Immature natural killer cell (primary cell): Measurements from ENCODE around the gene LRCH1. TPM values are rescaled to one million over a fixed set of nuclear protein-coding genes. Genes with fewer than 3 reads are reported as not detected.

Experiments
- DNase-seq, 3 donors: peaks; one replicate each; pipeline ENCODE4 v3.0.0; 2022; ENCODE audit warnings: mixed read lengths in 1 of 3
- H3K27ac Mint-ChIP-seq, 6 donors: one replicate each; pipeline ENCODE4 v1.8.0; 2020; ENCODE audit warnings: mixed read lengths in 6 of 6, mild to moderate bottlenecking in 5 of 6, inconsistent platforms in 4 of 6, moderate library complexity in 3 of 6
- H3K27me3 Mint-ChIP-seq, 3 donors: one replicate each; pipeline ENCODE4 v1.8.0; 2020 to 2021; ENCODE audit warnings: low read depth in 3 of 3, mild to moderate bottlenecking in 3 of 3, mixed read lengths in 3 of 3, moderate library complexity in 3 of 3, inconsistent platforms in 1 of 3
- H3K36me3 Mint-ChIP-seq, 3 donors: one replicate each; pipeline ENCODE4 v1.8.0; 2020; ENCODE audit warnings: mixed read lengths in 3 of 3, inconsistent platforms in 2 of 3, mild to moderate bottlenecking in 2 of 3
- H3K4me1 Mint-ChIP-seq, 2 donors: one replicate each; pipeline ENCODE4 v1.8.0; 2020; ENCODE audit warnings: inconsistent platforms in 2 of 2, mild to moderate bottlenecking in 2 of 2, mixed read lengths in 2 of 2, moderate library complexity in 1 of 2
- H3K4me3 Mint-ChIP-seq, 5 donors: one replicate each; pipeline ENCODE4 v1.8.0; 2020; ENCODE audit warnings: mild to moderate bottlenecking in 5 of 5, mixed read lengths in 5 of 5, inconsistent platforms in 3 of 5, moderate library complexity in 3 of 5
- H3K9me3 Mint-ChIP-seq, 6 donors: one replicate each; pipeline ENCODE4 v1.8.0; 2020; ENCODE audit warnings: mild to moderate bottlenecking in 6 of 6, mixed read lengths in 6 of 6, inconsistent platforms in 4 of 6, moderate library complexity in 3 of 6
- polyA plus RNA-seq, 3 donors: library from polyadenylated mRNA; unstranded; fragments of 300-500 nt; fragmentation: Illumina TruSeq; gene quantifications; one replicate each; pipeline ENCODE4 v1.2.3, GENCODE V29; 2021

Gene LRCH1
- polyA plus RNA-seq, 3 donors from 2014 or later: 3.0 to 6.6 (median 5.5) TPM

- peaks cover 0 to 5% (median 0%) of the 10 kb centered on the region in 3 donors for H3K36me3 Mint-ChIP-seq
- peaks cover 0 to 2% (median 0%) of the 10 kb centered on the region in 6 donors for H3K9me3 Mint-ChIP-seq
- H3K4me1 Mint-ChIP-seq: peaks cover 37 to 61% of the 10 kb centered on the region in 2 donors
- no peak overlapping the region for H3K4me3 Mint-ChIP-seq
- H3K27me3 Mint-ChIP-seq: peaks cover 0 to 1% (median 0%) of the 10 kb centered on the region in 3 donors
- H3K27ac Mint-ChIP-seq: no peak overlapping the region
- no peak for DNase-seq
Measured at GRCh38 chr13:46659413-46660065, 106.6 kb downstream of the LRCH1 start.

- peaks cover 37 to 59% of the 10 kb centered on the region in 2 donors for H3K4me1 Mint-ChIP-seq
- peaks cover 0 to 1% (median 0%) of the 10 kb centered on the region in 3 donors for H3K27me3 Mint-ChIP-seq
- DNase-seq: no peak
- H3K36me3 Mint-ChIP-seq: peaks cover 0 to 5% (median 0%) of the 10 kb centered on the region in 3 donors
- H3K9me3 Mint-ChIP-seq: peaks cover 0 to 2% (median 0%) of the 10 kb centered on the region in 6 donors
- H3K4me3 Mint-ChIP-seq: no peak overlapping the region
- no peak overlapping the region for H3K27ac Mint-ChIP-seq
Measured at GRCh38 chr13:46660416-46660815, 107.4 kb downstream of the LRCH1 start.

- no peak for DNase-seq
- Mint-ChIP-seq H3K27me3 (peaks cover 0 to 1% (median 0%) of the 10 kb centered on the region in 3 donors), H3K27ac (no peak overlapping the region), H3K4me3 (no peak overlapping the region), H3K9me3 (peaks cover 0 to 2% (median 0%) of the 10 kb centered on the region in 6 donors), H3K36me3 (peaks cover 0 to 5% (median 0%) of the 10 kb centered on the region in 3 donors), H3K4me1 (peaks cover 37 to 59% of the 10 kb centered on the region in 2 donors)
Measured at GRCh38 chr13:46660857-46661256, 107.9 kb downstream of the LRCH1 start.

GRCh38 chr13:46662690-46663089 is 109.7 kb downstream of the LRCH1 start:
- Mint-ChIP-seq H3K9me3 (peaks cover 0 to 2% (median 0%) of the 10 kb centered on the region in 6 donors), H3K27ac (peak overlapping the region in 3 of 6 donors; percentile 10 to 42 (median 40)), H3K36me3 (peaks cover 0 to 5% (median 0%) of the 10 kb centered on the region in 3 donors), H3K4me3 (no peak overlapping the region), H3K4me1 (peaks cover 40 to 62% of the 10 kb centered on the region in 2 donors), H3K27me3 (peaks cover 0 to 1% (median 0%) of the 10 kb centered on the region in 3 donors)
- DNase-seq: no peak

- Mint-ChIP-seq H3K4me3 (no peak overlapping the region), H3K4me1 (peaks cover 47 to 70% of the 10 kb centered on the region in 2 donors), H3K36me3 (peaks cover 0 to 5% (median 0%) of the 10 kb centered on the region in 3 donors), H3K27ac (peak overlapping the region in 5 of 6 donors; percentile 10 to 53 (median 15)), H3K9me3 (peaks cover 0 to 2% (median 0%) of the 10 kb centered on the region in 6 donors), H3K27me3 (peaks cover 0 to 2% (median 0%) of the 10 kb centered on the region in 3 donors)
- DNase-seq: no peak
Measured at GRCh38 chr13:46663206-46664037, 110.5 kb downstream of the LRCH1 start.

- H3K36me3 Mint-ChIP-seq: peaks cover 0 to 5% (median 0%) of the 10 kb centered on the region in 3 donors
- peaks cover 0 to 3% (median 0%) of the 10 kb centered on the region in 3 donors for H3K27me3 Mint-ChIP-seq
- DNase-seq: no peak
- H3K4me1 Mint-ChIP-seq: peaks cover 53 to 77% of the 10 kb centered on the region in 2 donors
- peak overlapping the region in 2 of 6 donors; percentile 57 to 74 for H3K27ac Mint-ChIP-seq
- no peak overlapping the region for H3K4me3 Mint-ChIP-seq
- H3K9me3 Mint-ChIP-seq: peaks cover 0 to 2% (median 0%) of the 10 kb centered on the region in 6 donors
Measured at GRCh38 chr13:46664195-46664594, 111.2 kb downstream of the LRCH1 start.

- H3K27me3 Mint-ChIP-seq: peaks cover 0 to 2% (median 0%) of the 10 kb centered on the region in 3 donors
- peaks cover 0 to 5% (median 0%) of the 10 kb centered on the region in 3 donors for H3K36me3 Mint-ChIP-seq
- peak overlapping the region in 1 of 5 donors; percentile 7 for H3K4me3 Mint-ChIP-seq
- H3K9me3 Mint-ChIP-seq: peaks cover 0 to 2% (median 0%) of the 10 kb centered on the region in 6 donors
- peak overlapping the region; percentile 54 to 93 (median 83) for H3K27ac Mint-ChIP-seq
- no peak for DNase-seq
- peaks cover 53 to 80% of the 10 kb centered on the region in 2 donors for H3K4me1 Mint-ChIP-seq
Measured at GRCh38 chr13:46665248-46665632, 112.3 kb downstream of the LRCH1 start.

GRCh38 chr13:46665633-46666482 is 112.9 kb downstream of the LRCH1 start:
- no peak for DNase-seq
- Mint-ChIP-seq H3K9me3 (peaks cover 0 to 2% (median 0%) of the 10 kb centered on the region in 6 donors), H3K4me1 (peaks cover 53 to 74% of the 10 kb centered on the region in 2 donors), H3K27ac (peak overlapping the region; percentile 54 to 93 (median 83)), H3K4me3 (peak overlapping the region in 3 of 5 donors; percentile 7 to 44 (median 28)), H3K27me3 (peaks cover 0 to 2% (median 0%) of the 10 kb centered on the region in 3 donors), H3K36me3 (no peaks in the 10 kb centered on the region)

GRCh38 chr13:46666727-46667456 is 113.9 kb downstream of the LRCH1 start:
- H3K27me3 Mint-ChIP-seq: peaks cover 0 to 2% (median 0%) of the 10 kb centered on the region in 3 donors
- H3K9me3 Mint-ChIP-seq: no peaks in the 10 kb centered on the region
- peak overlapping the region; percentile 52 to 91 (median 80) for H3K27ac Mint-ChIP-seq
- peak overlapping the region; percentile 57 to 70 (median 67) for H3K4me3 Mint-ChIP-seq
- peaks cover 0 to 2% (median 0%) of the 10 kb centered on the region in 3 donors for H3K36me3 Mint-ChIP-seq
- peaks cover 54 to 73% of the 10 kb centered on the region in 2 donors for H3K4me1 Mint-ChIP-seq
- no peak for DNase-seq

- Mint-ChIP-seq H3K27ac (peak overlapping the region; percentile 79 to 97 (median 93)), H3K9me3 (no peaks in the 10 kb centered on the region), H3K4me3 (peak overlapping the region; percentile 84 to 91 (median 87)), H3K36me3 (peaks cover 0 to 5% (median 0%) of the 10 kb centered on the region in 3 donors), H3K27me3 (peaks cover 0 to 2% (median 0%) of the 10 kb centered on the region in 3 donors), H3K4me1 (peaks cover 48 to 64% of the 10 kb centered on the region in 2 donors)
- DNase-seq: peak; percentile 54 to 65 (median 59)
Measured at GRCh38 chr13:46667687-46668281, 114.8 kb downstream of the LRCH1 start.

GRCh38 chr13:46668302-46668720 is 115.3 kb downstream of the LRCH1 start:
- H3K4me3 Mint-ChIP-seq: peak overlapping the region; percentile 84 to 91 (median 87)
- peak in 2 of 3 donors; percentile 11 to 21 for DNase-seq
- peaks cover 0 to 5% (median 0%) of the 10 kb centered on the region in 3 donors for H3K36me3 Mint-ChIP-seq
- H3K4me1 Mint-ChIP-seq: peaks cover 45 to 59% of the 10 kb centered on the region in 2 donors
- H3K9me3 Mint-ChIP-seq: no peaks in the 10 kb centered on the region
- H3K27ac Mint-ChIP-seq: peak overlapping the region; percentile 79 to 97 (median 93)
- H3K27me3 Mint-ChIP-seq: peaks cover 0 to 2% (median 0%) of the 10 kb centered on the region in 3 donors
